GM10266 (cell line): ENCODE results near the gene GALNT12.

Source experiments
- DNase-seq: peaks from one replicate; pipeline ENCODE4 v3.0.0; 2012; ENCODE audit errors: extremely low spot score
- CTCF ChIP-seq: IDR thresholded peaks from 2 replicates; pipeline ENCODE4 v1.5.1; 2012; ENCODE audit warnings: mild to moderate bottlenecking, low read depth; ENCODE audit not compliant: control insufficient read depth, insufficient read depth; ENCODE audit errors: missing control alignments

Gene GALNT12

GRCh38 chr9:98825414-98825813 lies 17.9 kb downstream of the GALNT12 start:
- TF ChIP-seq CTCF: no peak
- no peak for DNase-seq

- no peak for DNase-seq
- no peak for TF ChIP-seq CTCF
These were observed 19.2 kb downstream of the GALNT12 start for GRCh38 chr9:98826716-98827115.

- no peak for TF ChIP-seq CTCF
- DNase-seq: no peak
These were observed 22.3 kb downstream of the GALNT12 start for GRCh38 chr9:98829766-98830165.

- no peak for DNase-seq
- TF ChIP-seq CTCF: no peak
These were observed 23.1 kb downstream of the GALNT12 start for GRCh38 chr9:98830554-98830953.

- TF ChIP-seq CTCF: no peak
- DNase-seq: no peak
These were observed 24.2 kb downstream of the GALNT12 start for GRCh38 chr9:98831696-98832095.

GRCh38 chr9:98832768-98833089 lies 25.3 kb downstream of the GALNT12 start:
- no peak for TF ChIP-seq CTCF
- DNase-seq: no peak

GRCh38 chr9:98833090-98833956 lies 25.9 kb downstream of the GALNT12 start:
- no peak for TF ChIP-seq CTCF
- DNase-seq: no peak
